Measurements from ENCODE around the gene COL1A2. TPM values are rescaled to one million over a fixed set of nuclear protein-coding genes. Genes with fewer than 3 reads are reported as not detected.

COL1A2 gene
- total and polyA plus RNA-seq, 2 of the 8 experiments (the other 6 are each of a cell fraction or from before 2014, with no cell fraction given): 45.2 to 87.2 TPM

GRCh38 chr7:94386416-94386815, 8.3 kb upstream of the COL1A2 start (continued):
- TF ChIP-seq CTCF (IDR thresholded peaks at IDR 0.05; ENCODE audit: control extremely low read depth in 1 of 3, insufficient read depth in 1 of 3, low read depth in 1 of 3, low read length in 3 of 3): no peak
